ENCODE measurements around the gene DDX42. TPM values are rescaled to one million over a fixed set of nuclear protein-coding genes. Genes with fewer than 3 reads are reported as not detected.

DDX42 gene
- total RNA-seq, 1 donor from 2014 or later = 121 TPM

- intact Hi-C loops (cut with DNase I) = no loop called here
- TF ChIP-seq POLR2A (IDR thresholded peaks at IDR 0.05) (no peak), POLR2AphosphoS5 (IDR thresholded peaks at IDR 0.05; ENCODE audit: insufficient read depth in 1 of 2, low read depth in 1 of 2) (no peak), CTCF (IDR thresholded peaks at IDR 0.05) (no peak)
- no peaks in the 10 kb centered on the region for H3K27me3 ChIP-seq
- H3K4me3 ChIP-seq = no peak overlapping the region
- H3K36me3 ChIP-seq = peaks cover 0 to 62% of the 10 kb centered on the region in 2 donors
- no peaks in the 10 kb centered on the region for H3K9me3 ChIP-seq
- H3K4me1 ChIP-seq = no peaks in the 10 kb centered on the region
- no peak overlapping the region for H3K27ac ChIP-seq
- no peak for DNase-seq (ENCODE audit: extremely low spot score in 2 of 2)
These were observed 15.5 kb upstream of the DDX42 start for GRCh38 chr17:63758428-63758827.

- Histone ChIP-seq H3K9me3 (no peaks in the 10 kb centered on the region), H3K4me1 (no peaks in the 10 kb centered on the region), H3K4me3 (no peak overlapping the region), H3K27ac (no peak overlapping the region), H3K27me3 (no peaks in the 10 kb centered on the region), H3K36me3 (peaks cover 0 to 56% of the 10 kb centered on the region in 2 donors)
- no peak for DNase-seq (ENCODE audit: extremely low spot score in 2 of 2)
- no peak for TF ChIP-seq CTCF (IDR thresholded peaks at IDR 0.05)
- TF ChIP-seq POLR2AphosphoS5 (IDR thresholded peaks at IDR 0.05; ENCODE audit: insufficient read depth in 1 of 2, low read depth in 1 of 2) = no peak
- TF ChIP-seq POLR2A (IDR thresholded peaks at IDR 0.05) = no peak
- intact Hi-C loops (cut with DNase I) = no loop called here
These were observed 13.0 kb upstream of the DDX42 start for GRCh38 chr17:63760771-63761539.

- peaks cover 0 to 45% of the 10 kb centered on the region in 2 donors for H3K36me3 ChIP-seq
- H3K27ac ChIP-seq = no peak overlapping the region
- no peaks in the 10 kb centered on the region for H3K9me3 ChIP-seq
- H3K4me1 ChIP-seq = peaks cover 2% of the 10 kb centered on the region
- intact Hi-C loops (cut with DNase I) = no loop called here
- no peaks in the 10 kb centered on the region for H3K27me3 ChIP-seq
- no peak for DNase-seq (ENCODE audit: extremely low spot score in 2 of 2)
- TF ChIP-seq POLR2AphosphoS5 (IDR thresholded peaks at IDR 0.05; ENCODE audit: insufficient read depth in 1 of 2, low read depth in 1 of 2) (no peak), CTCF (IDR thresholded peaks at IDR 0.05) (no peak), POLR2A (IDR thresholded peaks at IDR 0.05) (no peak)
- H3K4me3 ChIP-seq = no peak overlapping the region
These were observed 11.6 kb upstream of the DDX42 start for GRCh38 chr17:63762161-63763078.

GRCh38 chr17:63764716-63765115 lies 9.3 kb upstream of the DDX42 start:
- no peaks in the 10 kb centered on the region for H3K9me3 ChIP-seq
- H3K27ac ChIP-seq = no peak overlapping the region
- intact Hi-C loops (cut with DNase I) = no loop called here
- DNase-seq (ENCODE audit: extremely low spot score in 2 of 2) = no peak
- peaks cover 9% of the 10 kb centered on the region for H3K4me1 ChIP-seq
- no peaks in the 10 kb centered on the region for H3K27me3 ChIP-seq
- no peak overlapping the region for H3K4me3 ChIP-seq
- peaks cover 0 to 45% of the 10 kb centered on the region in 2 donors for H3K36me3 ChIP-seq
- TF ChIP-seq POLR2A (IDR thresholded peaks at IDR 0.05) (no peak), POLR2AphosphoS5 (IDR thresholded peaks at IDR 0.05; ENCODE audit: insufficient read depth in 1 of 2, low read depth in 1 of 2) (no peak), CTCF (IDR thresholded peaks at IDR 0.05) (no peak)

Measured in vagina (tissue), 2 donors.